ENCODE results near the gene TRAF1. TPM values are rescaled to one million over a fixed set of nuclear protein-coding genes. Genes with fewer than 3 reads are reported as not detected.
A peak's percentile ranks its signal among the peaks of the same experiment; 100 is the strongest.

Gene TRAF1
- total RNA-seq, 1 experiment from 2014 or later, result 3.4 TPM

- peak; percentile 30 for DNase-seq (ENCODE audit: low read depth)
Measured at GRCh38 chr9:120910643-120911042, 16.0 kb downstream of the TRAF1 start.

GRCh38 chr9:120909904-120910303 lies 16.7 kb downstream of the TRAF1 start:
- DNase-seq (ENCODE audit: low read depth), result peak; percentile 60

GRCh38 chr9:120905315-120906164 lies 21.1 kb downstream of the TRAF1 start:
- no peak for DNase-seq (ENCODE audit: low read depth)

GRCh38 chr9:120904978-120905301 lies 21.7 kb downstream of the TRAF1 start:
- no peak for DNase-seq (ENCODE audit: low read depth)

- DNase-seq (ENCODE audit: low read depth), result no peak
Measured at GRCh38 chr9:120904061-120904977, 22.3 kb downstream of the TRAF1 start.

- no peak for DNase-seq (ENCODE audit: low read depth)
Measured at GRCh38 chr9:120902569-120903535, 23.7 kb downstream of the TRAF1 start.

- DNase-seq (ENCODE audit: low read depth), result no peak
Measured at GRCh38 chr9:120901755-120902568, 24.6 kb downstream of the TRAF1 start.

- DNase-seq (ENCODE audit: low read depth), result no peak
Measured at GRCh38 chr9:120900824-120901223, 25.8 kb downstream of the TRAF1 start.

GRCh38 chr9:120899490-120900068 lies 27.0 kb downstream of the TRAF1 start:
- no peak for DNase-seq (ENCODE audit: low read depth)

- DNase-seq (ENCODE audit: low read depth), result no peak
Measured at GRCh38 chr9:120898396-120898795, 28.2 kb downstream of the TRAF1 start.

- DNase-seq (ENCODE audit: low read depth), result no peak
Measured at GRCh38 chr9:120895951-120896350, 30.6 kb downstream of the TRAF1 start.

- DNase-seq (ENCODE audit: low read depth), result no peak
Measured at GRCh38 chr9:120894321-120895148, 32.1 kb downstream of the TRAF1 start.

- DNase-seq (ENCODE audit: low read depth), result peak; percentile 64
Measured at GRCh38 chr9:120893611-120894307, 32.8 kb downstream of the TRAF1 start.

- peak; percentile 93 for DNase-seq (ENCODE audit: low read depth)
Measured at GRCh38 chr9:120892748-120893610, 33.6 kb downstream of the TRAF1 start.

GRCh38 chr9:120891884-120892747 lies 34.5 kb downstream of the TRAF1 start:
- no peak for DNase-seq (ENCODE audit: low read depth)

- peak; percentile 39 for DNase-seq (ENCODE audit: low read depth)
Measured at GRCh38 chr9:120891245-120891883, 35.2 kb downstream of the TRAF1 start.

All from RPMI7951 (cell line).